Loucy (cell line): Measurements from ENCODE around the gene NR2F2.

Experiments used
- H2AFZ ChIP-seq: fragments of 200-600 bp; sonication (generic); 2 replicates; pipeline ENCODE4 v1.6.0; 2016; ENCODE audit warnings: antibody characterized with exemption, mild to moderate bottlenecking, low read length, moderate library complexity
- H3F3A ChIP-seq: fragments of 200-600 bp; 2 replicates; pipeline ENCODE4 v1.6.0; 2016; ENCODE audit warnings: antibody characterized with exemption, low read depth, mild to moderate bottlenecking
- H3K27me3 ChIP-seq: fragments of 200-600 bp; sonication (generic); 2 replicates; pipeline ENCODE4 v1.6.1; 2014; ENCODE audit warnings: low read length, mild to moderate bottlenecking; ENCODE audit not compliant: insufficient read depth, poor library complexity, severe bottlenecking
- H3K36me3 ChIP-seq: fragments of 200-600 bp; sonication (generic); 2 replicates; pipeline ENCODE4 v1.6.1; 2016; ENCODE audit warnings: low read length; ENCODE audit not compliant: insufficient read depth
- H3K4me1 ChIP-seq: fragments of 200-600 bp; sonication (generic); 2 replicates; pipeline ENCODE4 v1.5.1; 2014; ENCODE audit warnings: low read length, mild to moderate bottlenecking; ENCODE audit not compliant: insufficient read depth, poor library complexity, severe bottlenecking
- H3K4me2 ChIP-seq: fragments of 200-600 bp; sonication (generic); 2 replicates; pipeline ENCODE4 v1.6.0; 2014; ENCODE audit warnings: antibody characterized with exemption, low read length, low read depth, mild to moderate bottlenecking; ENCODE audit not compliant: poor library complexity, severe bottlenecking
- H3K4me3 ChIP-seq: fragments of 200-600 bp; sonication (generic); 2 replicates; pipeline ENCODE4 v1.5.1; 2014; ENCODE audit warnings: low read length, mild to moderate bottlenecking, mixed read lengths; ENCODE audit not compliant: poor library complexity, severe bottlenecking
- H3K79me2 ChIP-seq: fragments of 200-600 bp; sonication (generic); 2 replicates; pipeline ENCODE4 v1.6.1; 2014; ENCODE audit warnings: low read length; ENCODE audit not compliant: insufficient read depth
- H3K9ac ChIP-seq: fragments of 200-600 bp; sonication (generic); 2 replicates; pipeline ENCODE4 v1.6.0; 2014; ENCODE audit warnings: mild to moderate bottlenecking, low read depth, low read length, moderate library complexity; ENCODE audit not compliant: poor library complexity, severe bottlenecking
- H3K9me2 ChIP-seq: fragments of 200-600 bp; sonication (generic); replicated peaks from 2 replicates; pipeline ENCODE4 v1.6.1; 2016; ENCODE audit warnings: low read depth, low read length, mixed read lengths
- H3K9me3 ChIP-seq: fragments of 200-600 bp; sonication (generic); 2 replicates; pipeline ENCODE4 v1.6.1; 2014; ENCODE audit warnings: mild to moderate bottlenecking, antibody characterized with exemption, low read length, low read depth; ENCODE audit not compliant: insufficient read depth
- H4K20me1 ChIP-seq: fragments of 200-600 bp; sonication (generic); 2 replicates; pipeline ENCODE4 v1.6.0; 2014; ENCODE audit warnings: antibody characterized with exemption, low read length, mild to moderate bottlenecking; ENCODE audit not compliant: insufficient read depth, poor library complexity, severe bottlenecking
- EZH2phosphoT487 ChIP-seq: fragments of 200-600 bp; IDR thresholded peaks from 2 replicates; pipeline ENCODE4 v1.6.1; 2018; ENCODE audit warnings: antibody characterized with exemption, mild to moderate bottlenecking, moderate library complexity, borderline replicate concordance
- TF ChIP-seq, protein P1 (sequence below): fragments of 200-600 bp; sonication (generic); conservative IDR thresholded peaks from 2 replicates; pipeline ENCODE4 v1.5.1; 2014; ENCODE audit warnings: mild to moderate bottlenecking, antibody characterized with exemption, low read length

Gene NR2F2

DNA sequence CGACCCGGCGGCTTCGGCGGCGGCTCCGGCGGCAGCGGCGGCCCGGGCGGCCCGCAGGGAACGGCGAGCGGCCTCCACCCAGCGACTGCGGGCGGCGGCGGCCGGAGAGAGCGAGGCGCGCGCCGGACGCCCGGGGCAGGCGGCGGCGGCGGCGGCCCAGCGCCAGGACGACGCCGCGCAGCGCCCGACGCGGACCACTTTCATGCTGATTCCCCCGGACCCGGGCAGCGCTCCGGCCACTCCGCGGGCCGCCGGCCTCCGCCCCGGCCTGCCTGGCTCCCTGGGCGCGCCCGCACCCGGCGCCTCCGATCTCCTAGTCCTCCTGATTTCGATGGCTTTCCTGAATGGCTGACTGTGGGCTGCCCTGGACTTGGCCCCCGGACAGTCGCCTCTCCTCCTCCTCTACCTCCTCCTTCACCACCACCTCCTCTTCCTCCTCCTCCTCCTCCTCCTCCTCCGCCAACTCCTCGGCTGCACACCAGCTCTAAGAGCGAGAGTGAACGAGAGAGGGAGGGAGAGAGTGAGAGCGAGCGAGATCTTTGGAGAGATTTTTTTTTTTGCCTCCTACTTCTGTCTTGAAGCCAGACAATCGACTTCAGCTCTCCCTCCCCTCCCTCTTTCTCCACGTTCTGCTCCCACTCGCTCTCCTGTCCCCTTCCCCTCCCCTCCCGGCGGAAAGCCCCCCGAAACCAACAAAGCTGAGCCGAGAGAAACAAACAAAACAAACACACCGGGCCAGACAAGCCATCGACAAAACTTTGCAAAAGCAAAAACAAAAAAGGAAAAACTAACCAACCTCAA, 844 bp downstream of the NR2F2 start:
- H3K4me2 ChIP-seq: no peak overlapping the region
- 0 out of 2 replicates have a peak, but pooled peaks cover 4% of the 10 kb centered on the region for H3F3A ChIP-seq
- no peaks in the 10 kb centered on the region for H3K4me1 ChIP-seq
- H3K9me3 ChIP-seq: no peaks in the 10 kb centered on the region
- no peaks in the 10 kb centered on the region for H3K36me3 ChIP-seq
- no peak overlapping the region for H2AFZ ChIP-seq
- no peak overlapping the region for H3K4me3 ChIP-seq
- no peak for TF ChIP-seq EZH2phosphoT487
- TF ChIP-seq, protein P1, sequence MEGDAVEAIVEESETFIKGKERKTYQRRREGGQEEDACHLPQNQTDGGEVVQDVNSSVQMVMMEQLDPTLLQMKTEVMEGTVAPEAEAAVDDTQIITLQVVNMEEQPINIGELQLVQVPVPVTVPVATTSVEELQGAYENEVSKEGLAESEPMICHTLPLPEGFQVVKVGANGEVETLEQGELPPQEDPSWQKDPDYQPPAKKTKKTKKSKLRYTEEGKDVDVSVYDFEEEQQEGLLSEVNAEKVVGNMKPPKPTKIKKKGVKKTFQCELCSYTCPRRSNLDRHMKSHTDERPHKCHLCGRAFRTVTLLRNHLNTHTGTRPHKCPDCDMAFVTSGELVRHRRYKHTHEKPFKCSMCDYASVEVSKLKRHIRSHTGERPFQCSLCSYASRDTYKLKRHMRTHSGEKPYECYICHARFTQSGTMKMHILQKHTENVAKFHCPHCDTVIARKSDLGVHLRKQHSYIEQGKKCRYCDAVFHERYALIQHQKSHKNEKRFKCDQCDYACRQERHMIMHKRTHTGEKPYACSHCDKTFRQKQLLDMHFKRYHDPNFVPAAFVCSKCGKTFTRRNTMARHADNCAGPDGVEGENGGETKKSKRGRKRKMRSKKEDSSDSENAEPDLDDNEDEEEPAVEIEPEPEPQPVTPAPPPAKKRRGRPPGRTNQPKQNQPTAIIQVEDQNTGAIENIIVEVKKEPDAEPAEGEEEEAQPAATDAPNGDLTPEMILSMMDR: no peak
- H3K27me3 ChIP-seq: no peaks in the 10 kb centered on the region
- no peaks in the 10 kb centered on the region for H3K9me2 ChIP-seq
- H3K79me2 ChIP-seq: no peaks in the 10 kb centered on the region
- H3K9ac ChIP-seq: no peak overlapping the region
- no peaks in the 10 kb centered on the region for H4K20me1 ChIP-seq

DNA sequence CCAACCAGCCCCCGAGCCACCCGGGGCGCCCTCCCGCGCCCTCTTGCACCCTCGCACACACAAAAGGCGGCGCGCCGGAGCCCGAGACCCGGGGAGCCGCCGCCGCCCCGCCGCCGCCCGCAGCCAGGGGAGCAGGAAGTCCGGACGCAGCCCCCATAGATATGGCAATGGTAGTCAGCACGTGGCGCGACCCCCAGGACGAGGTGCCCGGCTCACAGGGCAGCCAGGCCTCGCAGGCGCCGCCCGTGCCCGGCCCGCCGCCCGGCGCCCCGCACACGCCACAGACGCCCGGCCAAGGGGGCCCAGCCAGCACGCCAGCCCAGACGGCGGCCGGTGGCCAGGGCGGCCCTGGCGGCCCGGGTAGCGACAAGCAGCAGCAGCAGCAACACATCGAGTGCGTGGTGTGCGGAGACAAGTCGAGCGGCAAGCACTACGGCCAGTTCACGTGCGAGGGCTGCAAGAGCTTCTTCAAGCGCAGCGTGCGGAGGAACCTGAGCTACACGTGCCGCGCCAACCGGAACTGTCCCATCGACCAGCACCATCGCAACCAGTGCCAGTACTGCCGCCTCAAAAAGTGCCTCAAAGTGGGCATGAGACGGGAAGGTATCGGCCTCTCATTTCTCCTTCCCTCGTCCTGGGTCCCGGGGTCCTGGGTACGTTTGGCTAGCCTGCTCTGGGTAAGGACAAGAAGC, 1.6 kb downstream of the NR2F2 start:
- H3F3A ChIP-seq: no peaks in the 10 kb centered on the region
- no peaks in the 10 kb centered on the region for H3K9me3 ChIP-seq
- TF ChIP-seq, protein P1: no peak
- TF ChIP-seq EZH2phosphoT487: no peak
- H3K4me1 ChIP-seq: no peaks in the 10 kb centered on the region
- no peak overlapping the region for H3K9ac ChIP-seq
- no peak overlapping the region for H3K4me2 ChIP-seq
- no peaks in the 10 kb centered on the region for H3K36me3 ChIP-seq
- H2AFZ ChIP-seq: no peak overlapping the region
- H3K79me2 ChIP-seq: no peaks in the 10 kb centered on the region
- H3K27me3 ChIP-seq: no peaks in the 10 kb centered on the region
- H3K4me3 ChIP-seq: no peak overlapping the region
- no peaks in the 10 kb centered on the region for H4K20me1 ChIP-seq
- H3K9me2 ChIP-seq: no peaks in the 10 kb centered on the region

- no peaks in the 10 kb centered on the region for H3K27me3 ChIP-seq
- no peaks in the 10 kb centered on the region for H3K9me2 ChIP-seq
- no peaks in the 10 kb centered on the region for H3K36me3 ChIP-seq
- no peaks in the 10 kb centered on the region for H3F3A ChIP-seq
- H3K4me2 ChIP-seq: no peak overlapping the region
- H2AFZ ChIP-seq: no peak overlapping the region
- H3K9me3 ChIP-seq: no peaks in the 10 kb centered on the region
- no peaks in the 10 kb centered on the region for H3K79me2 ChIP-seq
- TF ChIP-seq, protein P1: no peak
- TF ChIP-seq EZH2phosphoT487: no peak
- H3K9ac ChIP-seq: no peak overlapping the region
- no peaks in the 10 kb centered on the region for H4K20me1 ChIP-seq
- H3K4me1 ChIP-seq: no peaks in the 10 kb centered on the region
- H3K4me3 ChIP-seq: no peak overlapping the region
Observed at GRCh38 chr15:96332637-96333121, 2.2 kb downstream of the NR2F2 start.
